NCI-H146 treated with DMSO at 0.1 percent for 48 hours (cell line): ENCODE measurements around the gene OAT.
"Not testable (repeated sequence)": the region's sequence is repeated elsewhere in the genome, so short reads cannot be mapped to it uniquely, and the experiment has no call there.

ENCODE experiments used
- DNase-seq: peaks from one replicate; lab custom pipeline; 2025; ENCODE audit not compliant: unreplicated experiment; lab: John Stamatoyannopoulos, UW

Gene OAT

GRCh38 chr10:124447751-124448466 lies 29.2 kb upstream of the OAT start:
- DNase-seq, result no peak

- no peak for DNase-seq
Measured at GRCh38 chr10:124446830-124447750, 28.4 kb upstream of the OAT start.

- DNase-seq, result not testable (repeated sequence)
Measured at GRCh38 chr10:124441694-124442093, 23.0 kb upstream of the OAT start.

GRCh38 chr10:124436191-124436638 lies 17.5 kb upstream of the OAT start:
- DNase-seq, result no peak

GRCh38 chr10:124435683-124436082 lies 17.0 kb upstream of the OAT start:
- DNase-seq, result not testable (repeated sequence)

- DNase-seq, result no peak
Measured at GRCh38 chr10:124433461-124433860, 14.7 kb upstream of the OAT start.

- no peak for DNase-seq
Measured at GRCh38 chr10:124430077-124430476, 11.4 kb upstream of the OAT start.

GRCh38 chr10:124429576-124429975 lies 10.9 kb upstream of the OAT start:
- no peak for DNase-seq

GRCh38 chr10:124428207-124428777 lies 9.6 kb upstream of the OAT start:
- DNase-seq, result no peak

GRCh38 chr10:124425227-124425962 lies 6.7 kb upstream of the OAT start:
- no peak for DNase-seq

- DNase-seq, result no peak
Measured at GRCh38 chr10:124423813-124424212, 5.1 kb upstream of the OAT start.

GRCh38 chr10:124422742-124423141 lies 4.0 kb upstream of the OAT start:
- DNase-seq, result no peak

GRCh38 chr10:124420254-124420653 lies 1.5 kb upstream of the OAT start:
- no peak for DNase-seq

- DNase-seq, result no peak
Measured at GRCh38 chr10:124419635-124420034, 912 bp upstream of the OAT start.

GRCh38 chr10:124417895-124418725 lies 613 bp downstream of the OAT start:
- DNase-seq, result peak; percentile 38

GRCh38 chr10:124416733-124417132 lies 2.0 kb downstream of the OAT start:
- no peak for DNase-seq

- DNase-seq, result no peak
Measured at GRCh38 chr10:124415210-124415609, 3.5 kb downstream of the OAT start.

GRCh38 chr10:124414076-124414475 lies 4.6 kb downstream of the OAT start:
- DNase-seq, result no peak

- no peak for DNase-seq
Measured at GRCh38 chr10:124409696-124410095, 9.0 kb downstream of the OAT start.

- no peak for DNase-seq
Measured at GRCh38 chr10:124408357-124408756, 10.4 kb downstream of the OAT start.
